Adrenal gland (tissue), 12 donors: ENCODE data around the gene PLP2. TPM values are rescaled to one million over a fixed set of nuclear protein-coding genes. Genes with fewer than 3 reads are reported as not detected.
A peak's percentile ranks its signal among the peaks of the same experiment; 100 is the strongest.

Source experiments
- DNase-seq, 7 donors: peaks; one replicate each; pipeline ENCODE4 v3.0.0-alpha.2; 2019 to 2020
- H3K27ac ChIP-seq, 5 donors: fragments of 200-600 bp; sonication (generic) in 4 of 5; 1 replicate in 3 of 5; 2 replicates in 2 of 5; pipeline versions ENCODE4 v1.5.1 to v1.8.0; 2016 to 2020; ENCODE audit warnings: mild to moderate bottlenecking in 1 of 5
- H3K27me3 ChIP-seq: fragments of 200-600 bp; 2 replicates; pipeline ENCODE4 v1.8.0; 2021
- H3K36me3 ChIP-seq, 2 donors: fragments of 200-600 bp; replicated peaks in 1 of 2; 1 replicate in 1 of 2; 2 replicates in 1 of 2; pipeline versions ENCODE4 v1.5.1 to v1.8.0; 2018 to 2022
- H3K4me1 ChIP-seq, 2 donors: fragments of 200-600 bp; replicated peaks in 1 of 2; 1 replicate in 1 of 2; 2 replicates in 1 of 2; pipeline versions ENCODE4 v1.5.1 to v1.8.0; 2018 to 2021
- H3K4me3 ChIP-seq, 4 donors: fragments of 200-600 bp; sonication (generic) in 3 of 4; one replicate each; pipeline ENCODE4 v1.5.1; 2016 to 2018
- H3K9me3 ChIP-seq, 3 donors: fragments of 200-600 bp; sonication (generic) in 1 of 3; replicated peaks in 1 of 3; 1 replicate in 2 of 3; 2 replicates in 1 of 3; pipeline versions ENCODE4 v1.5.1 to v1.8.0; 2016 to 2021
- POLR2A ChIP-seq, 2 donors: fragments of 450-650 bp; IDR thresholded peaks; one replicate each; pipeline ENCODE4 v1.6.1; 2017; ENCODE audit warnings: antibody characterized with exemption in 2 of 2, mild to moderate bottlenecking in 2 of 2, moderate library complexity in 1 of 2
- WGBS, 4 donors: extraction: QIAGEN DNeasy Blood & Tissue Kit in 2 of 4; methylation state at CpG; one replicate each; pipeline versions ENCODE4 v1.1.5 to v1.1.7; 2013 to 2017; 5-methylcytosine and 5-hydroxymethylcytosine counted together
- intact Hi-C, 2 donors: fragments of 100-400 bp; cut with DNase I; formaldehyde crosslinking; loops; one replicate each; pipeline versions ENCODE4 v1.14.1 to v1.15.0; 2022 to 2023
- polyA plus RNA-seq, 3 donors: library from polyadenylated mRNA; stranded (reverse); fragments of 200-250 nt in 2 of 3; fragments of 350-450 nt in 1 of 3; fragmentation: Illumina TruSeq in 1 of 3; extraction: RNeasy Lipid Tissue Mini Kit (QIAGEN cat#74804) in 1 of 3; gene quantifications; one replicate each; pipeline ENCODE4 v1.2.3, GENCODE V29; 2013 to 2014
- total RNA-seq, 9 donors: library from RNA; depleted of rRNA in 4 of 9; stranded (reverse); fragments of >200 nt in 4 of 9; fragments of 120-200 nt in 1 of 9; fragmentation: NEBNext Ultra II Directional in 1 of 9; extraction: Animal tissue kit (Norgen Biotek cat#: 25700) in 1 of 9; gene quantifications; one replicate each; pipeline versions ENCODE4 v1.1.0 to v1.2.4, GENCODE V29; 2013 to 2023
- TF ChIP-seq, protein P1 (sequence below), 6 experiments: fragments of 450-650 bp in 4 of 6; fragments of 200-600 bp in 2 of 6; sonication (generic) in 1 of 6; IDR thresholded peaks; 1 replicate in 5 of 6; 2 replicates in 1 of 6; pipeline versions ENCODE4 v1.5.1 to v1.8.0; 2016 to 2021; ENCODE audit warnings: antibody characterized with exemption in 6 of 6, mild to moderate bottlenecking in 2 of 6, moderate library complexity in 1 of 6
- donor health status: healthy with polysubstance abuse.
- donor health status: Bipolar disorder and iron deficiency.
- donor health status: DM: yes; HTN: yes; CAD: no.
- donor health status: DM: no; HTN: no; CAD: no.
- donor health status: DM: no; HTN: no; CAD: no.
- donor health status: DM: yes; HTN: yes; CAD: no.

PLP2 gene
- total and polyA plus RNA-seq, 12 donors: 52.1 to 724 (median 177) TPM

DNA sequence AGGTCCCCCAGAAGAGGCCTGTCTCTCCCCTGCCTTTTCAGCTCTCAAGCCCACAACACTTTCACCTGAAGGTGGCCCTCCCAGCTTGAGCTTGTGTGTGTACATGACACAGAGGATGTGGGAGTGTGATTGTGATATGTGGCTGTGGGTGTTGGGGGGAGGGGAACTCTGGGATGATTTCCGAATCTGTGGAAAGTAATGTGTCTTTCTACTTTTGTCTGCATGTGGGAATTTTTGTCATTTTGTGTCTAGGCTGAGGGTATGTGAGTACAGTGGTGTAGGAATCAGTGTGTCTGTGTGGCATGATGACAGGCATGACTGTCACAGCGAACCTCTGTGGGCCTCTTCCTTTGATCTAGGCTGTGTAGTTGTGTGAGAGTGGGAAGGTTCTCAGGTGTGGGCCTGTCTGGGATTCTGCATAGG lies 21.9 kb downstream of the PLP2 start:
- TF ChIP-seq, protein P1, sequence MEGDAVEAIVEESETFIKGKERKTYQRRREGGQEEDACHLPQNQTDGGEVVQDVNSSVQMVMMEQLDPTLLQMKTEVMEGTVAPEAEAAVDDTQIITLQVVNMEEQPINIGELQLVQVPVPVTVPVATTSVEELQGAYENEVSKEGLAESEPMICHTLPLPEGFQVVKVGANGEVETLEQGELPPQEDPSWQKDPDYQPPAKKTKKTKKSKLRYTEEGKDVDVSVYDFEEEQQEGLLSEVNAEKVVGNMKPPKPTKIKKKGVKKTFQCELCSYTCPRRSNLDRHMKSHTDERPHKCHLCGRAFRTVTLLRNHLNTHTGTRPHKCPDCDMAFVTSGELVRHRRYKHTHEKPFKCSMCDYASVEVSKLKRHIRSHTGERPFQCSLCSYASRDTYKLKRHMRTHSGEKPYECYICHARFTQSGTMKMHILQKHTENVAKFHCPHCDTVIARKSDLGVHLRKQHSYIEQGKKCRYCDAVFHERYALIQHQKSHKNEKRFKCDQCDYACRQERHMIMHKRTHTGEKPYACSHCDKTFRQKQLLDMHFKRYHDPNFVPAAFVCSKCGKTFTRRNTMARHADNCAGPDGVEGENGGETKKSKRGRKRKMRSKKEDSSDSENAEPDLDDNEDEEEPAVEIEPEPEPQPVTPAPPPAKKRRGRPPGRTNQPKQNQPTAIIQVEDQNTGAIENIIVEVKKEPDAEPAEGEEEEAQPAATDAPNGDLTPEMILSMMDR (IDR thresholded peaks at IDR 0.05): no peak
- no peak for TF ChIP-seq POLR2A (IDR thresholded peaks at IDR 0.05)
- intact Hi-C loops: loop anchor here in 1 of 2 donors (5.0 kb wide), 1 partner anchor 36 kb away; no protein-coding TSS in a partner anchor
- DNase-seq: no peak
- Histone ChIP-seq H3K36me3 (no peaks in the 10 kb centered on the region), H3K27ac (no peak overlapping the region), H3K4me3 (no peak overlapping the region), H3K4me1 (no peaks in the 10 kb centered on the region), H3K27me3 (no peaks in the 10 kb centered on the region), H3K9me3 (no peaks in the 10 kb centered on the region)
- WGBS, 4 donors: 68 to 79% (median 75%) methylated on average over 2 of the region's 2 CpGs; no CpG with 5 or more reads in 1 of the 4 donors

DNA sequence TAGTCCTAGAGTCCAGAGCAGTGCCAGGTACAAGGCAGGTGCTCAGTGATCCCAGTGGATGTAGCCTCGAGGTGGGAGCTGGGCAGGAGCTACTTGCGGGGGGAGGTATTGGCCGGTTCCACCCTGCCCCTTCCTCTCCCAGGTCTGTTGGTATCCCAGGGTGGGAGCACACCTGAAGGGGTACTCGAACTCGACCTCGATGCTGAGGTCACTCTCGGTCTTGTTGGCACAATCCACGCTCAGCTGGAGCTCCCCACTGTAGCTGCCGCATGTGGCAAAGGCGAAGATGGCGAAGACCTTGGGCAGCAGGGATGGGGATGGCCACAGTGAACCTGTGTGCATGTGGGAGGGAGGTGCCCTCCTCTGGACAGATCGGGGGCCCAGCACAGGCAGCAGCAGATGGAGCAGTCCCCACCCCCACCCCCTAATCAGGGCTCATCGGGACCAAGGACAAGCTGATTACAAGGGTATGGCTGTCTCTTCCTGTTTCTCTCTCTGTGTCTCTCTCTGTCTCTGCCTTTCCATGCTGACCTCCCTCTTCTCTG lies 25.9 kb downstream of the PLP2 start:
- H3K27me3 ChIP-seq: no peaks in the 10 kb centered on the region
- 48 to 76% (median 58%) methylated on average over 7 to 13 of the region's 13 CpGs for WGBS, 4 donors
- no peaks in the 10 kb centered on the region for H3K36me3 ChIP-seq

DNA sequence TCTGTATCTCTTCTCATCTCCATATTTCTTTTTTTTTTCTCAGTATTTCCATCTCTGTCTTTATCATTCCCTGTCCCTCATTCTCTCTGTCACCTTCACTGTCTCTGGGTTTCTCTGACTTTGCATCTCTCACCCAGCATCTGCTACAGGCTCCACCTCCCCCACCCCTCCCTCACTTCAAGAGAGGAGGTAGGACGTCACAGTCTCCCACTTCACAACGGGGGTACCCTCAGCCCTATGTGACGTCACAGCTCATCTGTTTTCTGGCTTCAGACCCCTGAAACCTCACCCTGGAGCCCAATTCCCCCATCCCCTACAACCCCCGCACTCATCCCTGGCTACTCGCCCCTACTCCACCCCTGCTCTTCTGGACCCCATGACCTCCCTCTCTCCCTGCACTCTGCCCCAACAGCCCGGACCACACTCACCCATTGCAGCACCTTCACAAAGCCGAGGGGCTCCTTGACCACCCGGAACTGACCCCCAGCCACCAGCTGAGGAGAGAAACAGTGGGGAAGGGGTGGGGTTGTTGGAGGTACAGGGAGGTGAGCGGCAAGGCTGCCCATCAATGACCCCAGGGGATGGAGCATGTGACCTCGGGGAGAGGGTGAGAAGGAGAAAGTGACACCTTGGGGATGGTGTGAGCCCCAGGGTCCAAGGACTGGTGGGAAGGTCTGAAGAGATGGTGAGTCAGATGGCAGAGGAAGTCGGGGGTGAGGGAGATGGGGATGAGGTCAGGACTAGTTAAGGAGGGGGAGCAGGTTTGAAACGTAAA lies 27.0 kb downstream of the PLP2 start:
- H3K27me3 ChIP-seq: no peaks in the 10 kb centered on the region
- intact Hi-C loops: loop anchor here in 1 of 2 donors (5.0 kb wide), 1 partner anchor 554 kb away; no protein-coding TSS in a partner anchor
- TF ChIP-seq, protein P1 (IDR thresholded peaks at IDR 0.05): no peak
- no peak for TF ChIP-seq POLR2A (IDR thresholded peaks at IDR 0.05)
- H3K4me3 ChIP-seq: no peak overlapping the region
- 11 to 45% (median 30%) methylated on average over 10 to 12 of the region's 12 CpGs for WGBS, 4 donors
- no peaks in the 10 kb centered on the region for H3K4me1 ChIP-seq
- peak overlapping the region in 1 of 5 donors; percentile 12 for H3K27ac ChIP-seq
- H3K36me3 ChIP-seq: no peaks in the 10 kb centered on the region
- DNase-seq: no peak
- no peaks in the 10 kb centered on the region for H3K9me3 ChIP-seq

More for the DNA sequence above, 25.9 kb downstream of the PLP2 start:
- DNase-seq: no peak
- no peak for TF ChIP-seq POLR2A (IDR thresholded peaks at IDR 0.05)
- TF ChIP-seq, protein P1 (IDR thresholded peaks at IDR 0.05): no peak
- Histone ChIP-seq H3K27ac (no peak overlapping the region), H3K9me3 (no peaks in the 10 kb centered on the region), H3K4me3 (no peak overlapping the region), H3K4me1 (no peaks in the 10 kb centered on the region)
- intact Hi-C loops: loop anchor here in 1 of 2 donors (5.0 kb wide), 1 partner anchor 555 kb away; no protein-coding TSS in a partner anchor

DNA sequence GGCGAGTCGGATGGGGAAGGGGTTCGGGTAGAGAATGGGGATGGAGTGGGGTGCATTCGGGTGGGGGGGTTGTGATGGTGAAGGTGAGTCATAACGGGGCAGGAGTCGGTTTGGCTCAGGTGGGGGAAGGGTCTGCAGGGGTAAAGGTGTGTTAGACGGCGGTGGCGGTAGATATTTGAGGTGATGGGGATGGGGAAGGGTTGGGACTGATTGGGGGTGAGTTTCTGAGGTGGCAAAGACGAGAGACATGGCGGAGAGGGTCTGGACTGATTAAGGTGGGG lies 27.6 kb downstream of the PLP2 start:
- Histone ChIP-seq H3K4me3 (no peak overlapping the region), H3K27me3 (no peaks in the 10 kb centered on the region), H3K36me3 (no peaks in the 10 kb centered on the region), H3K4me1 (no peaks in the 10 kb centered on the region), H3K27ac (no peak overlapping the region), H3K9me3 (no peaks in the 10 kb centered on the region)
- no peak for DNase-seq
- TF ChIP-seq, protein P1 (IDR thresholded peaks at IDR 0.05): no peak
- TF ChIP-seq POLR2A (IDR thresholded peaks at IDR 0.05): no peak
- intact Hi-C loops: loop anchor here in 1 of 2 donors (5.0 kb wide), 1 partner anchor 553 kb away; no protein-coding TSS in a partner anchor
- WGBS, 4 donors: 4 to 45% (median 17%) methylated on average over 11 of the region's 11 CpGs
